Effector memory CD4-positive, alpha-beta T cell (primary cell): ENCODE data around the gene PRKX.
"Not testable (repeated sequence)": the region's sequence is repeated elsewhere in the genome, so short reads cannot be mapped to it uniquely, and the experiment has no call there.

Experiments
- DNase-seq, 3 donors: peaks; one replicate each; pipeline ENCODE4 v3.0.0-alpha.2; 2020
- H3K27ac ChIP-seq: 2 replicates; pipeline ENCODE4 v1.7.0; 2013; ENCODE audit warnings: mild to moderate bottlenecking, low read length, moderate library complexity; ENCODE audit not compliant: insufficient read depth, poor library complexity, severe bottlenecking
- H3K27me3 ChIP-seq: replicated peaks from 2 replicates; pipeline ENCODE4 v1.7.0; 2013; ENCODE audit warnings: mild to moderate bottlenecking, low read length; ENCODE audit not compliant: insufficient read depth, control insufficient read depth, poor library complexity, severe bottlenecking
- H3K36me3 ChIP-seq: 2 replicates; pipeline ENCODE4 v1.7.0; 2013; ENCODE audit warnings: mild to moderate bottlenecking, low read length, moderate library complexity; ENCODE audit not compliant: control insufficient read depth, insufficient read depth
- H3K4me1 ChIP-seq: 2 replicates; pipeline ENCODE4 v1.7.0; 2013; ENCODE audit warnings: low read length, mild to moderate bottlenecking; ENCODE audit not compliant: control insufficient read depth, insufficient read depth, poor library complexity, severe bottlenecking
- H3K4me3 ChIP-seq: 2 replicates; pipeline ENCODE4 v1.7.0; 2013; ENCODE audit warnings: low read length, low read depth, mild to moderate bottlenecking; ENCODE audit not compliant: insufficient read depth, poor library complexity, severe bottlenecking
- H3K9me3 ChIP-seq: 2 replicates; pipeline ENCODE4 v1.7.0; 2013; ENCODE audit warnings: mild to moderate bottlenecking, low read length, moderate library complexity; ENCODE audit not compliant: control insufficient read depth

PRKX gene

GRCh38 chrX:3697220-3697684 is 16.2 kb downstream of the PRKX start:
- Histone ChIP-seq H3K27me3 (no peaks in the 10 kb centered on the region), H3K27ac (no peak overlapping the region), H3K36me3 (no peaks in the 10 kb centered on the region), H3K9me3 (no peaks in the 10 kb centered on the region), H3K4me3 (no peak overlapping the region), H3K4me1 (peaks cover 6% of the 10 kb centered on the region)
- DNase-seq = no peak

- no peak for DNase-seq
- H3K27ac ChIP-seq = no peak overlapping the region
- H3K4me3 ChIP-seq = no peak overlapping the region
Observed at GRCh38 chrX:3695536-3695935, 17.9 kb downstream of the PRKX start.

GRCh38 chrX:3690140-3690539 is 23.3 kb downstream of the PRKX start:
- Histone ChIP-seq H3K27me3 (no peaks in the 10 kb centered on the region), H3K36me3 (no peaks in the 10 kb centered on the region), H3K4me1 (peaks cover 5% of the 10 kb centered on the region), H3K27ac (no peak overlapping the region), H3K4me3 (no peak overlapping the region), H3K9me3 (no peaks in the 10 kb centered on the region)
- no peak for DNase-seq

More at GRCh38 chrX:3695536-3695935, 17.9 kb downstream of the PRKX start:
- Histone ChIP-seq H3K9me3 (no peaks in the 10 kb centered on the region), H3K36me3 (no peaks in the 10 kb centered on the region), H3K27me3 (no peaks in the 10 kb centered on the region), H3K4me1 (peaks cover 9% of the 10 kb centered on the region)

- H3K9me3 ChIP-seq, H3K4me3 ChIP-seq, H3K27me3 ChIP-seq, DNase-seq, H3K36me3 ChIP-seq, H3K27ac ChIP-seq, H3K4me1 ChIP-seq: not testable (repeated sequence)
Observed at GRCh38 chrX:3683236-3683635, 30.2 kb downstream of the PRKX start.

GRCh38 chrX:3680459-3680858 is 33.0 kb downstream of the PRKX start:
- H3K27ac ChIP-seq = no peak overlapping the region
- H3K36me3 ChIP-seq = no peaks in the 10 kb centered on the region
- H3K27me3 ChIP-seq = no peaks in the 10 kb centered on the region
- no peaks in the 10 kb centered on the region for H3K9me3 ChIP-seq
- no peaks in the 10 kb centered on the region for H3K4me1 ChIP-seq
- DNase-seq = no peak
- no peak overlapping the region for H3K4me3 ChIP-seq

GRCh38 chrX:3679669-3680068 is 33.8 kb downstream of the PRKX start:
- no peaks in the 10 kb centered on the region for H3K27me3 ChIP-seq
- no peak overlapping the region for H3K27ac ChIP-seq
- no peak for DNase-seq
- H3K9me3 ChIP-seq = no peaks in the 10 kb centered on the region
- H3K4me1 ChIP-seq = no peaks in the 10 kb centered on the region
- no peaks in the 10 kb centered on the region for H3K36me3 ChIP-seq
- no peak overlapping the region for H3K4me3 ChIP-seq

- DNase-seq = no peak
- peaks cover 6% of the 10 kb centered on the region for H3K36me3 ChIP-seq
- H3K9me3 ChIP-seq = no peaks in the 10 kb centered on the region
- H3K4me3 ChIP-seq = no peak overlapping the region
- no peak overlapping the region for H3K27ac ChIP-seq
- H3K4me1 ChIP-seq = no peaks in the 10 kb centered on the region
- H3K27me3 ChIP-seq = no peaks in the 10 kb centered on the region
Observed at GRCh38 chrX:3678328-3678727, 35.1 kb downstream of the PRKX start.

- no peak for DNase-seq
- Histone ChIP-seq H3K27me3 (no peaks in the 10 kb centered on the region), H3K4me1 (no peaks in the 10 kb centered on the region), H3K9me3 (no peaks in the 10 kb centered on the region), H3K27ac (no peak overlapping the region), H3K4me3 (no peak overlapping the region), H3K36me3 (peaks cover 30% of the 10 kb centered on the region)
Observed at GRCh38 chrX:3674881-3675280, 38.6 kb downstream of the PRKX start.

- Histone ChIP-seq H3K36me3 (peaks cover 52% of the 10 kb centered on the region), H3K4me3 (no peak overlapping the region), H3K9me3 (no peaks in the 10 kb centered on the region), H3K27ac (no peak overlapping the region), H3K27me3 (no peaks in the 10 kb centered on the region), H3K4me1 (no peaks in the 10 kb centered on the region)
- no peak for DNase-seq
Observed at GRCh38 chrX:3669841-3670475, 43.5 kb downstream of the PRKX start.

GRCh38 chrX:3666975-3667374 is 46.5 kb downstream of the PRKX start:
- DNase-seq = no peak
- Histone ChIP-seq H3K27ac (no peak overlapping the region), H3K36me3 (peaks cover 34% of the 10 kb centered on the region), H3K4me1 (no peaks in the 10 kb centered on the region), H3K27me3 (no peaks in the 10 kb centered on the region), H3K9me3 (no peaks in the 10 kb centered on the region), H3K4me3 (no peak overlapping the region)
